GM12865 (cell line): ENCODE measurements around the gene PNPLA7.
"Not testable (repeated sequence)": the region's sequence is repeated elsewhere in the genome, so short reads cannot be mapped to it uniquely, and the experiment has no call there.

Experiments used
- DNase-seq: peaks from one replicate; pipeline ENCODE4 v3.0.0; 2010; ENCODE audit warnings: low read depth
- H3K4me3 ChIP-seq: 2 replicates; pipeline ENCODE4 v1.5.1; 2011; ENCODE audit warnings: mild to moderate bottlenecking, low read depth, low read length, control low read depth
- CTCF ChIP-seq: IDR thresholded peaks from 2 replicates; pipeline ENCODE4 v1.5.1; 2011; ENCODE audit warnings: low read length, control low read depth, low read depth, inconsistent platforms; ENCODE audit not compliant: insufficient read depth; ENCODE audit errors: missing control alignments

The PNPLA7 gene

GRCh38 chr9:137538058-137538457 is 12.1 kb downstream of the PNPLA7 start:
- no peak for TF ChIP-seq CTCF
- no peak overlapping the region for H3K4me3 ChIP-seq
- no peak for DNase-seq

GRCh38 chr9:137536594-137537131 is 13.5 kb downstream of the PNPLA7 start:
- not testable (repeated sequence) for H3K4me3 ChIP-seq
- peak; percentile 17 for DNase-seq

- no peak for TF ChIP-seq CTCF
- H3K4me3 ChIP-seq: no peak overlapping the region
- no peak for DNase-seq
Measured at GRCh38 chr9:137535120-137535428, 15.1 kb downstream of the PNPLA7 start.

GRCh38 chr9:137534256-137535119 is 15.7 kb downstream of the PNPLA7 start:
- no peak overlapping the region for H3K4me3 ChIP-seq
- TF ChIP-seq CTCF: peak; percentile 54
- DNase-seq: peak; percentile 62

- H3K4me3 ChIP-seq, DNase-seq: not testable (repeated sequence)
Measured at GRCh38 chr9:137532891-137533468, 17.2 kb downstream of the PNPLA7 start.

- DNase-seq: no peak
- no peak overlapping the region for H3K4me3 ChIP-seq
- TF ChIP-seq CTCF: no peak
Measured at GRCh38 chr9:137531099-137531765, 19.0 kb downstream of the PNPLA7 start.

GRCh38 chr9:137530331-137530730 is 19.9 kb downstream of the PNPLA7 start:
- H3K4me3 ChIP-seq: no peak overlapping the region
- TF ChIP-seq CTCF: no peak

GRCh38 chr9:137524981-137525317 is 25.3 kb downstream of the PNPLA7 start:
- H3K4me3 ChIP-seq: no peak overlapping the region
- no peak for TF ChIP-seq CTCF
- DNase-seq: no peak

More at GRCh38 chr9:137530331-137530730, 19.9 kb downstream of the PNPLA7 start:
- DNase-seq: no peak
